Activated T-cell treated with anti-CD3 and anti-CD28 coated beads, Interleukin-2, amount 50 U/mL, for 24 hours (primary cell): ENCODE results near the gene PRX.

Source experiments
- DNase-seq: peaks from one replicate; pipeline ENCODE4 v3.0.0-alpha.2; 2020
- H3K27ac Mint-ChIP-seq: 2 replicates; pipeline ENCODE4 v1.8.0; 2020; ENCODE audit warnings: mild to moderate bottlenecking, mixed read lengths
- H3K27me3 Mint-ChIP-seq: 2 replicates; pipeline ENCODE4 v1.8.0; 2020; ENCODE audit warnings: mixed read lengths
- H3K36me3 Mint-ChIP-seq: 2 replicates; pipeline ENCODE4 v1.8.0; 2020; ENCODE audit warnings: low read depth, mixed read lengths
- H3K4me1 Mint-ChIP-seq: 2 replicates; pipeline ENCODE4 v1.8.0; 2020; ENCODE audit warnings: low read depth, mixed read lengths
- H3K4me3 Mint-ChIP-seq: 2 replicates; pipeline ENCODE4 v1.8.0; 2020; ENCODE audit warnings: mild to moderate bottlenecking, moderate library complexity, mixed read lengths
- H3K9me3 Mint-ChIP-seq: 2 replicates; pipeline ENCODE4 v1.8.0; 2020; ENCODE audit warnings: mixed read lengths

The PRX gene

DNA sequence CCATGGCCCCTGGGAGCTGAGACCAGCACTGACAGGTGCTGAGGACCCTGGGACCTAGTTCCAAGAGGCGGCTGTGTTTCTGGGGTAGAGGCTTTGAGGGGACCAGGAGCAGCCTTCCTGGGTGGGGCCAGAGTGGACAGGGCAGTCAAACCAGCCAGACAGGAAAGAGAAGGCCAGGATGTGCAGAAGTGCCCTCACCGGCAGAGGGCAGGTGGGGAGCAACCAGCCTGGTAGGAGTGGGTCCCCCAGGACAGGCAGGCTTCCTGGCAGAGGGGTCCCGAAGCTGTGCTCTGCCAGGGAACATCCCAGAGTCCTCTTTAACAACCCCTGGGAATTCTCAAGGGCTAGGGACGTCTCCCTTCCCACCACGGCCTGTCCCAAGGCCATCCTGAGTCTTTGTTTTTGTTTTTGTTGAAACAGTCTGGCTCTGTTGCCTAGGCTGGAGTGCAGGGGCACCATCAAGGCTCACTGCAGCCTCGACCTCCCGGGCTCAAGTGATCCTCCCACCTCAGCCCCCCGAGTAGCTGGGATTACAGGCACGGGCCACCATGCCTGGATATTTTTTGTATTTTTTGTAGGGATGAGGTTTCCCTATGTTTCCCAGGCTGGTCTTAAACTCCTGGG is 20.2 kb downstream of the PRX start:
- Mint-ChIP-seq H3K27me3 (no peaks in the 10 kb centered on the region), H3K4me1 (no peaks in the 10 kb centered on the region), H3K4me3 (no peak overlapping the region), H3K9me3 (no peaks in the 10 kb centered on the region), H3K27ac (no peak overlapping the region), H3K36me3 (no peaks in the 10 kb centered on the region)
- no peak for DNase-seq

GRCh38 chr19:40392123-40392522 is 21.1 kb downstream of the PRX start:
- Mint-ChIP-seq H3K4me1 (no peaks in the 10 kb centered on the region), H3K27ac (no peak overlapping the region), H3K36me3 (no peaks in the 10 kb centered on the region), H3K4me3 (no peak overlapping the region), H3K9me3 (no peaks in the 10 kb centered on the region), H3K27me3 (no peaks in the 10 kb centered on the region)
- no peak for DNase-seq

DNA sequence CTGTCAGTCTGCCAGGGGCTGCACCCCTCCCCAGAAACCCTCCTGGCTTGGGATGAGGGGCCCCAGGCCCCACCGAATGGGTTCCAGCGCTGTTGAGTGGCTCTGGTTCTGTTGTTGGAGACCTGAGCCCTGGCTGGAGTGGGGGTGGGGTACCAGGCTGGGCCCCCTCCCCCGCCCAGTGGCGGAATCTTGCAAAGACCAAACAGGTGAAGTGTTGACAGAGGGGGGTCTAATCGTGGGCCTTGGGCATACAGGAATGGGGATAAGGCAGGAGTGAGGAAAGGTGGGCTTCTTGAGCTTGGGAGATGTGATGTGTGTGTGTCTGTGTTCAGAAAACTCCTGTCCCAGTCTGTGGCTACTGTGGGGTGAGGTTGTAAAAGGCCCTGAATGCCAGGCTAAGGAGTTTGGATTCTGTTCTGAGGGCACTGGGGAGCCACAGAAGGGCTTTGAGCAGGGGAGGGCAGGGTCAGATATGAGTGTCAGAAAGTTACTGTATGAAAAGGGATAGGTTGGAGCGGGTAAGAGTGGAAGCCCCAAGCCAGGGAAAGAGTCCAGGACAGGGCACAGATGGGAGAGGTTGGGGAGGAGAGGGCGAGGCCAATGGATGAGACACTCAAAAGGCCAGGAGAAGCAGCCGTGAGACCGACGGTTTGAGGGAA is 23.0 kb downstream of the PRX start, which contains the start of gene HIPK4:
Gene HIPK4 (minus strand): TSS at position 98 of the 659 bp plus-strand sequence. CDS start 279 bp downstream, outside the sequence.
- Mint-ChIP-seq H3K9me3 (no peaks in the 10 kb centered on the region), H3K36me3 (no peaks in the 10 kb centered on the region), H3K27me3 (no peaks in the 10 kb centered on the region), H3K4me1 (no peaks in the 10 kb centered on the region), H3K27ac (no peak within 1 kb of the TSS), H3K4me3 (no peak within 1 kb of the TSS)
- no peak for DNase-seq

- Mint-ChIP-seq H3K9me3 (no peaks in the 10 kb centered on the region), H3K27me3 (no peaks in the 10 kb centered on the region), H3K4me3 (no peak overlapping the region), H3K4me1 (no peaks in the 10 kb centered on the region), H3K27ac (no peak overlapping the region), H3K36me3 (no peaks in the 10 kb centered on the region)
- no peak for DNase-seq
These were observed 23.6 kb downstream of the PRX start for GRCh38 chr19:40389404-40390083.

- no peaks in the 10 kb centered on the region for H3K36me3 Mint-ChIP-seq
- H3K4me3 Mint-ChIP-seq, result no peak overlapping the region
- no peak overlapping the region for H3K27ac Mint-ChIP-seq
- H3K9me3 Mint-ChIP-seq, result no peaks in the 10 kb centered on the region
- H3K27me3 Mint-ChIP-seq, result no peaks in the 10 kb centered on the region
- DNase-seq, result no peak
- no peaks in the 10 kb centered on the region for H3K4me1 Mint-ChIP-seq
These were observed 24.7 kb downstream of the PRX start for GRCh38 chr19:40388481-40388880.

GRCh38 chr19:40387155-40387554 is 26.0 kb downstream of the PRX start:
- no peaks in the 10 kb centered on the region for H3K27me3 Mint-ChIP-seq
- H3K36me3 Mint-ChIP-seq, result no peaks in the 10 kb centered on the region
- no peak overlapping the region for H3K4me3 Mint-ChIP-seq
- no peak overlapping the region for H3K27ac Mint-ChIP-seq
- DNase-seq, result no peak
- no peaks in the 10 kb centered on the region for H3K9me3 Mint-ChIP-seq
- no peaks in the 10 kb centered on the region for H3K4me1 Mint-ChIP-seq

DNA sequence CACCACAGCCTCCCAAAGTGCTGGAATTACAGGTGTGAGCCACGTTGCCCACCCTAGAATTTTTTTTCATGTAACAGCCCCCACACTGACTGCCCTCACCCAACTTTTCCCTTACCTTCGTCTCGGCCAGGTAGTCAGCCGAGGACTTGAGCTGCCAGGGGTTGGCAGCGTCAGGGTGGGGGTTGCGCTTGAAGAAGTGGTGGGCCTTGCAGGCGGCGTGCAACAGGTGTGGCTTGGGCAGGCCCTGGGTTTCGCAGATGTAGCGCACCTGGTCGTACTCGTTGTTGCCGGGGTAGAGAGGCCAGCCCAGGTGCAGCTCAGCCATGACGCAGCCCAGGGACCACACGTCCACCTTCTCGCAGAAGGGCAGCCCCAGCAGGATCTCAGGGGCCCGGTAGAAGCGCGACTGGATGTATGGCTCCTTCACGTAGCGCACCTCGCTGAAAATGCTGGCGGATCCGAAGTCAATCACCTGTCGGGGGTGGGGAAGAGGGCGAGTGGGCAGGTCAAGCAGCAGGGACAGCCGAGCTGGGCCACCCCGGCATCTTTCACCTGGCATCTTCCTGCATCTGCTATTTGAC is 29.4 kb downstream of the PRX start:
- DNase-seq, result no peak
- H3K27ac Mint-ChIP-seq, result no peak overlapping the region
- H3K9me3 Mint-ChIP-seq, result no peaks in the 10 kb centered on the region
- no peaks in the 10 kb centered on the region for H3K27me3 Mint-ChIP-seq
- no peaks in the 10 kb centered on the region for H3K4me1 Mint-ChIP-seq
- H3K36me3 Mint-ChIP-seq, result no peaks in the 10 kb centered on the region
- no peak overlapping the region for H3K4me3 Mint-ChIP-seq

- no peaks in the 10 kb centered on the region for H3K9me3 Mint-ChIP-seq
- H3K27ac Mint-ChIP-seq, result no peak overlapping the region
- no peaks in the 10 kb centered on the region for H3K27me3 Mint-ChIP-seq
- no peak for DNase-seq
- H3K4me3 Mint-ChIP-seq, result no peak overlapping the region
- no peaks in the 10 kb centered on the region for H3K4me1 Mint-ChIP-seq
- peaks cover 4% of the 10 kb centered on the region for H3K36me3 Mint-ChIP-seq
These were observed 31.9 kb downstream of the PRX start for GRCh38 chr19:40381321-40381720.

DNA sequence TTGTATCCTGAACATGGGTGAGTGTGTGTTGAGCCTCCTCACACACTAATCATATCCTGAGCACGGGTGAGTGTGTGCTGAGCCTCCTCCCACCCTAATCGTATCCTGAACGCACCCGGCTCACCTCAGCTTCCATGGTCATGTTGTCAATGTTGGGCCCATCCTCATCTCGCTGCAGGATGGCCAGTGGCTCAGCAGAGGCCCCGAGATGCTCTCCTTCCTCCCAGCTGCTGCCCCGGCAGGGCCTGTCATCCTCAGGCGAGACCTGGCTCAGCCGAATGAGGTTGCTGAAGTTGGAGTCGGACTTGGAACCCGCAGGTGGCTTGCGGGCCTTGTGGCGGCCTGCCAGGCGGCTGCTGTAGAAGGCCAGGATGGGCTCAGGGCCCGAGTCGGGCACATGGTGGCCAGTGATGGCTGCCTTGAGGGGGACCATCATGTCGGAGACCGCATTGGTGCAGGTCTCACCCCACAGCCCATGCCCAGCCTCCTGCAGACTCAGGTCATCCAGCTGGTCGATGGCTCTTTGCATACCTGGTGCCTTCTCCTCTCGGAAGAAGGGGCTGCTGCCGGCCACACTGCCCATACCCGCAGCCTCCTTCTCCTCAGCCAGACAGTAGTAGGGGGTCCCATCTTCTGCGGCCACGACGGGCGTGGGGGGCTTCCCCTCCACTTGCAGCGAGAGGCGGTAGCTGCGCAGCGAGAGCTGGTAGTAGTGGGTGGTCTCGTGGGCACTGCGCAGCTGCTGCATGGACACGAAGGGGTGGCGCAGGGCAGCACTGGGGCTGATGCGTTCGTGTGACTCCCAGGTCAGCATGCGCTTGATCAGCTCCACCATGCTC is 32.8 kb downstream of the PRX start:
- no peaks in the 10 kb centered on the region for H3K27me3 Mint-ChIP-seq
- no peak overlapping the region for H3K27ac Mint-ChIP-seq
- no peaks in the 10 kb centered on the region for H3K9me3 Mint-ChIP-seq
- no peaks in the 10 kb centered on the region for H3K4me1 Mint-ChIP-seq
- DNase-seq, result no peak
- no peak overlapping the region for H3K4me3 Mint-ChIP-seq
- peaks cover 6% of the 10 kb centered on the region for H3K36me3 Mint-ChIP-seq

GRCh38 chr19:40379446-40380198 is 33.6 kb downstream of the PRX start:
- peak overlapping the region; percentile 47 for H3K27ac Mint-ChIP-seq
- peaks cover under 1% of the 10 kb centered on the region for H3K4me1 Mint-ChIP-seq
- H3K9me3 Mint-ChIP-seq, result no peaks in the 10 kb centered on the region
- H3K4me3 Mint-ChIP-seq, result no peak overlapping the region
- H3K27me3 Mint-ChIP-seq, result no peaks in the 10 kb centered on the region
- H3K36me3 Mint-ChIP-seq, result peaks cover 7% of the 10 kb centered on the region
- no peak for DNase-seq

DNA sequence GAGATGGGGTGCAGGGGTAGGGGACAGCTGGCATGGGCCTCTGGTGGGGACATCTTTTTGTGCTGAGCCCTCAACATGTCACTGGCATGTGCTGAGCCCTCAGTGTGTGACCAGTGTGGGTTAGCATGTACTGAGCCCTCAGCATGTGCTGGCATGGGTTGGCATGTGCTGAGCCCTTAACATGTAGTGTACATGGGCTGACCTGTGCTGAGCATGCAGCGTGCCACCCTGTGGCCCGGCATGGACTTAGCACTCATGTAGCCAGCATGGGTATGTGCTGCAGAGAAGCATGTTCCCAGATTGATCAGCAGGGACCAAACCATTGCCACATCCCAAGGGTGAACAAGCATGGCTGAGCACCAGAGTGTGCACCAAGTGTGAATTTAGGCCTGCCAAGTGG is 34.7 kb downstream of the PRX start:
- peaks cover 6% of the 10 kb centered on the region for H3K4me1 Mint-ChIP-seq
- no peak overlapping the region for H3K27ac Mint-ChIP-seq
- H3K36me3 Mint-ChIP-seq, result peaks cover 12% of the 10 kb centered on the region
- H3K9me3 Mint-ChIP-seq, result no peaks in the 10 kb centered on the region
- no peak overlapping the region for H3K4me3 Mint-ChIP-seq
- DNase-seq, result no peak
- H3K27me3 Mint-ChIP-seq, result no peaks in the 10 kb centered on the region

DNA sequence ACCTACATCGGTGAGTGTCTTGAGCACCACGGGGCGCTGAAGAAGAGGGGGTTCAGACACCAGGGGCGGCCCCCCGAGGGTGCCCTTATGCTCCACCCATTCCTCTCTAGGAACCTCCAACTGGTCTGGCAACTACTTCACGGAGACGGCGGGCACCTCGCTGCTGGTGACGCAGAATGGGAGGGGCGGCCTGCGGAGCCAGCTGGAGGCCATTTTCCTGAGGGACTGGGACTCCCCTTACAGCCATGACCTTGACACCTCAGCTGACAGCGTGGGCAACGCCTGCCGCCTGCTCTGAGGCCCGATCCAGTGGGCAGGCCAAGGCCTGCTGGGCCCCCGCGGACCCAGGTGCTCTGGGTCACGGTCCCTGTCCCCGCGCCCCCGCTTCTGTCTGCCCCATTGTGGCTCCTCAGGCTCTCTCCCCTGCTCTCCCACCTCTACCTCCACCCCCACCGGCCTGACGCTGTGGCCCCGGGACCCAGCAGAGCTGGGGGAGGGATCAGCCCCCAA is 35.2 kb downstream of the PRX start:
- Mint-ChIP-seq H3K9me3 (no peaks in the 10 kb centered on the region), H3K27ac (no peak overlapping the region), H3K27me3 (no peaks in the 10 kb centered on the region), H3K4me3 (no peak overlapping the region), H3K4me1 (peaks cover 6% of the 10 kb centered on the region), H3K36me3 (peaks cover 14% of the 10 kb centered on the region)
- no peak for DNase-seq

DNA sequence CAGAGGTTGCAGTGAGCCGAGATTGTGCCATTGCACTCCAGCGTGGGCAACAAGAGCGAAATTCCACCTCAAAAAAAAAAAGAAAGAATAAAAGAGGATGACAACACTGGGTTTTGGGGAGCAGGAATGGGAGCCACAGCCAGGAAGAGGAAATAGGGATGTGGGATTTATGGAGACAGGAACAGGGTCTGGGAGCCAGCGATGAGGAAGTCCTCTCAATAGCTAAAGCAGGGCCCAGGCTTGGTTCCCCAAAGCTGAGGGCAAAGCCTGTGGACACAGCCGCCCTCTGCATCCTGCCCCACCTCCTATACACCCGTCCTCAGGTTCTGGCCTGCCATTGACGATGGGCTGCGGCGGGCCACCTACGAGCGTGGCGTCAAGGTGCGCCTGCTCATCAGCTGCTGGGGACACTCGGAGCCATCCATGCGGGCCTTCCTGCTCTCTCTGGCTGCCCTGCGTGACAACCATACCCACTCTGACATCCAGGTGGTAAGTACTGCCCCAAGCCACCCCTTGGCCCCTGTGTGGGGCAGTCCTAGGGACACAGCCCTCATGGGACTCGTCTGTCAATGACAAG is 36.8 kb downstream of the PRX start:
- no peak for DNase-seq
- H3K27me3 Mint-ChIP-seq, result no peaks in the 10 kb centered on the region
- peaks cover 26% of the 10 kb centered on the region for H3K36me3 Mint-ChIP-seq
- H3K27ac Mint-ChIP-seq, result no peak overlapping the region
- peaks cover 6% of the 10 kb centered on the region for H3K4me1 Mint-ChIP-seq
- no peaks in the 10 kb centered on the region for H3K9me3 Mint-ChIP-seq
- no peak overlapping the region for H3K4me3 Mint-ChIP-seq
